ENCODE measurements around the gene SPSB2.

DNA sequence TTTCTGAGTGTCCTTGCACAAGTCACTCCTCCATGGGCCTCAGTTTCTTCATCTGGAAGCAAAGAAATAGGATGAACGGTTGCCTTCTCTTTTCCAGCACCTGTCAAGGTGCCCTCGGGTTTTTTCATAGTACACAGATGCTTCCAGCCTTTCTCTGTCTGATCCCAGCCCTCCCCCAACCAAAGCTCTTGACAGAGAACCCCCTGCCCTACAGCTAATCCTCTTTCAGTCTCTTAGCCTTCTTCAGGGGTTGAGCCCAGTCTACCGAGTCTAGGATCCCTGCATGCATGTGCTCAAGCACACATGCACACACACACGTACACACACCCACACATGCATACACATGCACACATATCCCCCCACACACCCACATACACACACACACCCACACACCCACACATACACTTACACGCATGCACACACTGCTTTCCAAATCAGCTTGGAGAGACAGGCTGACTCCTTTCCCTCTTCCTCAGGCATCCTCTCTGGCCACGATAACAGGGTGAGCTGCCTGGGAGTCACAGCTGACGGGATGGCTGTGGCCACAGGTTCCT lies 26.7 kb downstream of the SPSB2 start:
- TF ChIP-seq, protein P1, sequence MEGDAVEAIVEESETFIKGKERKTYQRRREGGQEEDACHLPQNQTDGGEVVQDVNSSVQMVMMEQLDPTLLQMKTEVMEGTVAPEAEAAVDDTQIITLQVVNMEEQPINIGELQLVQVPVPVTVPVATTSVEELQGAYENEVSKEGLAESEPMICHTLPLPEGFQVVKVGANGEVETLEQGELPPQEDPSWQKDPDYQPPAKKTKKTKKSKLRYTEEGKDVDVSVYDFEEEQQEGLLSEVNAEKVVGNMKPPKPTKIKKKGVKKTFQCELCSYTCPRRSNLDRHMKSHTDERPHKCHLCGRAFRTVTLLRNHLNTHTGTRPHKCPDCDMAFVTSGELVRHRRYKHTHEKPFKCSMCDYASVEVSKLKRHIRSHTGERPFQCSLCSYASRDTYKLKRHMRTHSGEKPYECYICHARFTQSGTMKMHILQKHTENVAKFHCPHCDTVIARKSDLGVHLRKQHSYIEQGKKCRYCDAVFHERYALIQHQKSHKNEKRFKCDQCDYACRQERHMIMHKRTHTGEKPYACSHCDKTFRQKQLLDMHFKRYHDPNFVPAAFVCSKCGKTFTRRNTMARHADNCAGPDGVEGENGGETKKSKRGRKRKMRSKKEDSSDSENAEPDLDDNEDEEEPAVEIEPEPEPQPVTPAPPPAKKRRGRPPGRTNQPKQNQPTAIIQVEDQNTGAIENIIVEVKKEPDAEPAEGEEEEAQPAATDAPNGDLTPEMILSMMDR (IDR thresholded peaks at IDR 0.05; ENCODE audit: low read length): no peak
- TF ChIP-seq EZH2 (IDR thresholded peaks at IDR 0.05; ENCODE audit: borderline replicate concordance, low read length): no peak
